GM20431 (cell line): ENCODE measurements around the gene THAP5.
"Not testable (repeated sequence)": the region's sequence is repeated elsewhere in the genome, so short reads cannot be mapped to it uniquely, and the experiment has no call there.

Experiments
- in situ Hi-C: fragments of 300-500 bp; cut with MseI, MboI; formaldehyde crosslinking; loops from one replicate; pipeline ENCODE4 v1.15.0; 2020; ENCODE audit warnings: low sequenced_read_pairs; ENCODE audit not compliant: unreplicated experiment

The THAP5 gene

DNA sequence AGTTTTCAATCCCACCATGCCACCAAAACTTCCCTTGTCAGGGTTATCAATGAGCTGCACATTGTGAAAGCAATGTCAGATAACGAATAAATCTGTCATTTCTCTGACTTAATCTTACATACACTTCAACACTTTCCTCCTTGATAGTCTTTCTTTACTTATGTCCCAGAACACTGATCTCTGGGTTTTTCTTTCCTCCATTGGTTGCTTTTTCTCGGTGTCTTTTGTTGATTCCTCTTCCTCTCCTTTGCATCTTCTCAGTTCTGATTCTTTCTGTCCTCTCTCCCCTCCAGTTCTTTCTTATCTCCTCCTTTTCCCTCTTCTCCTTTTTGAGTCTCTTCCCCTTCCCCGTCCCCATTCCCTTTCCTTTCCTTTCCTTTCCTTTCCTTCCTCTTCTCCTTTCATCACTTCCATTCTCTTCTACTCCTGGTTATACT is 16.8 kb upstream of the THAP5 start:
- in situ Hi-C loops: no loop called here

DNA sequence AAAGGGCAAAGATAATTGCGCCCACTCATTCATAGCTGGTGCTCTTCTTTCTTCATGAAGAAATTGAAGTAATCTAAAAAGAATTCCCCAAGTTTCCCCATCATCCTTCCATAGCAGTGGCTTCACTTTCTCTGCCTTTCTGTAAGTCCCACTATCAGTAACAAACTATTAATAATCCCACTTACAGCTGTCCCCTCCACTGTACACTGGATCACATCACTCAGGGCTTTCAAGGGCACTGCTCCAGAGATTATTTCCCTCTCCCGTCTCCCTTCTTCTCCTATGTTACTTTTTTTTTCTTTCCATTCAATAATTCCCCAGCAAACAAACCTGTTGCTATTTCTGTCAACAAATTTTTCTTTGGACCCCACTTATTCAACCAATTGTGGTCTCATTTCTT is 16.3 kb upstream of the THAP5 start:
- in situ Hi-C loops: no loop called here

DNA sequence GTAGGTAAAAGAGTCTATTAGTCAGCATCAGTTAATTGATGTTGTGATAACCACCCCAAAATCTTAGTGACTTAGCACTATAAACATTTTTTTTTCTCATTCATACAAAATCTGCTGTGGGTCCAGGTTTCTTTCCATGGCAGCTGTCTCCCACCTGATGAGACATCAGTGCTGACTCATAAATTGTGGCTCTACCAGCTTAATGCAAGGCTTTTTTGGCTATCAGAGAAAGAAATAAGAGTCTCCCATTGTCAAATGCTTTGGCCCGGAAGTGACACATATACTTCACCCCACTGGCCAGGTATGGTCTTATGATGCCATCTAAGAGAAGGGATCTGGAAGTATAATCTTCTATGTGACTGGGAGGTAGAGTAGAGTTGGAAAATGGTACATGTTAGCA is 14.7 kb upstream of the THAP5 start:
- in situ Hi-C loops: no loop called here

DNA sequence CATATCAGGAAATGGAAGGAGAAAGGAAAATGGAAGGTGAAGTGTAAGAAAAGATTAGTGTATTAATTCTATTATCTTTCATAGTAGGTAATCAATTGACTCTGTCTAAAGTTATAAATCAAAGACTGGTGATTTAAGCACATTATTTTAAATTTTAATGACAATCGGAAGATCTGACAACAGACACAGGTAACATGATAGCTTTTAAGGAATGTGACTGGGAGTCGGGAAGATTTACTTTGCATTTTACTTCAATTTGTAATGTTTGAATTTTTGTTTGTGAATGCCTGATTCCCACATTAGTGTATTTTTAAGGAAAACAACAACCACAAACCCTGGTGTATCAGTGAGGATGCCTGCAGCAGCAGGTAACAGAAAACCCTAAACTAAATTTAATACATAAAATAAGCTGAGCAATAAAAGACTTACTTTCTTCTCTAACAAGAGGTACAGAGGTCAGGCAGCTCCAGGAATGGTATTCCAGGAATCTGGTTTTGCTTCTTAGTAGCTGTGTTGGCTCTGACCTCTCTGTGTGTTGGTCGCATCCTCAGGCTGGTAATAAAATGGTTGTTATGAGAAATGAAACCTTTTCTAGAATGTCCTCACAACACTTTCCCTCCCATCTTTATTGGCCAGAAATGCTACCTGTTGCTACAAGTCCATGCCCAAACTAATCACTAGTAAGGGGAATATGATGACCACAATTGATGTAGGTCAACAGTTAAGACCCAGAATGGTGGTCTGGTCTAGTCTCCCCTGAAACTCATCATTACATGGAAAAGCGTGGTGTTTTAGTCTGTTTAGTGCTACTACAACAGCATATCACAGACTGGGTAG is 12.4 kb upstream of the THAP5 start:
- in situ Hi-C loops: no loop called here

DNA sequence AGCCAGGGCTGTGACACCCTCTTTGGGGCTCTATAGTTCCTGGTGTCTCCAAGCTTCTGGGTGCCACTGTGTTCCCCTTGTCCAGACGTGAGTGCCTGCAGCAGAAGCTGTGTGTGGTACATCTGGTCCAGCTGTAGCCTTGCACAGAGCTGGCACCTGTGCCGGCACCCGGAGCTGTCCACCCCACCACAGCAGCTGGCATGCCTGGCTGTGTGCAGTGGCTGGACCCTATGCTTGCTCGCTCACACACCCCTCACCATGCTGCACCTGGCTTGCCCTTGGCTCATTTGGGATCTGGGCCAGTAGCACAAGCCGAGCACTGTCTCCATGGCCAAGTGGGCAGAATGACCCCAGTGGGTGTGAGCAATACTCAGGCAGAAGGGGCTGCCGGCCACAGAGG is 10.8 kb upstream of the THAP5 start:
- in situ Hi-C loops: no loop called here

DNA sequence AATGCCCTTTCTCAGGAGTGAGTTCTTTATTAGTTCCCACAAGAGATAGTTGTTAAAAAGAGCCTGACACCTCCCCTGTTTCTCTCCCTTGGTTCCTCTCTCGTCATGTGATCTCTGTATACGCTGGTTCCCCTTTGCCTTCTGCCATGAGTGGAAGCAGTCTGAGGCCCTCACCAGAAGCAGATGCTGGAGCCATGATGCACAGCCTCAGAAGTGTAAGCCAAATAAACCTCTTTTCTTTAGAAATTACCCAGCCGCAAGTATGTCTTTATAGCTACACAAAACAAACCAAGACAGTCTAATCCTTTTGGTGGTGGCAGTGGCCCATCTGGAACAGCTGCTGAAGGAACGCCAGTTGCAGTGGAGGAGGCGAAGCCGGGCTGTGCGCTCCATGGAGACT is 9.4 kb upstream of the THAP5 start:
- in situ Hi-C loops: no loop called here

DNA sequence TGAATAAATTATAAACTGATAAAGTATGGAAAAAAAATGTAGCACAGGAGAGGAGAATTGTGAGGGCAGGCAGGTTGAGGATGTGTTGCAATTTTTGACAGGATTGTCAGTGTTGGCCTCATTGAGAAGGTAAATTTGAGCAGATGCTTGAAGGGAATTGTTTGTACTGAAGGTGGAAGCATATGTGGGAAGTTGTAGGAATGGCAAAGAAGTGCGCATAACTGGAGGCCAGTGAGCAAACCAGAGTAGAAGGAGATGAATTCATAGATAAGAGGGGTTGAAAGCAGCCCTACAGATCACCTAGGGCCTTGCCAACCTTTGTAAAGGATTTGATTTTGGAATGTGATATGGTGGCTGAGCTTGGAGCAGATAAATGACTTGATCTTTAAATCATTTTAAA is 6.6 kb upstream of the THAP5 start:
- in situ Hi-C loops: no loop called here

DNA sequence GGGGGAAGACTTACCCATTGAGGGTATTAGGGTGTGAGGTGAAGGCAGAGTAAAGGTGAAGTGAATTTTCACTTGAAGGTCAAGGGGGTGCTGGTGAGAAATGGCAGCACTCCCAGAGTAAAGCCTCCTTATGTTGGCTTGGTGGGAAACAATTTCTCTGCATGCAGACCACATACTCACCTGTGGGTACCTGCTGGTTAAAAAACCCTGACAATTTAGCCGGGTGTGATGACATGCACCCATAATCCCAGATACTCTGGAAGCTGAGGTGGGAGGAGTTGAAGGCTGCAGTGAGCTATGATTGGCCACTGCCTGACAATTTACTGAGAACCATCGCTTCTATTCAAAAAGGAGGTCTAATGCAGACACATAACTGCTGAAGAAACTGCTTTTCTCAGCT is 5.7 kb upstream of the THAP5 start:
- in situ Hi-C loops: no loop called here

DNA sequence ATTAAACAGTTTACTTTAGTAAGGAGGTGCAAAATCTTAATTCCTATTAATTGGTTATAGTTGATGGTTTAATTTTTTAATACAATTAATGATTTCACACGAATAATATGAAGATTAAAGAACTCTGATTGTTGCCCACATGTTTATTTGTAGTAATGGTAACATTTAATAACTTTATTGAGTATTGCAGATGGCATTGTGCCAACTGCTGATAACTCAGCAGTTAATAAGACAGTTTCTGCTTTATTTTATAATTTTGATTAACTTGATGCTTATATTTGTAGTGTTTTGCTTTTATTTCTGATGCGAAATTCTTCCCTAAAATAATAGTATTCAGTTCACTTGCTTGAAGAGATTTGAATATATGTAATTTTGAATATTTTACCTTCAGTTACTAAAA is 3.0 kb upstream of the THAP5 start:
- in situ Hi-C loops: no loop called here

DNA sequence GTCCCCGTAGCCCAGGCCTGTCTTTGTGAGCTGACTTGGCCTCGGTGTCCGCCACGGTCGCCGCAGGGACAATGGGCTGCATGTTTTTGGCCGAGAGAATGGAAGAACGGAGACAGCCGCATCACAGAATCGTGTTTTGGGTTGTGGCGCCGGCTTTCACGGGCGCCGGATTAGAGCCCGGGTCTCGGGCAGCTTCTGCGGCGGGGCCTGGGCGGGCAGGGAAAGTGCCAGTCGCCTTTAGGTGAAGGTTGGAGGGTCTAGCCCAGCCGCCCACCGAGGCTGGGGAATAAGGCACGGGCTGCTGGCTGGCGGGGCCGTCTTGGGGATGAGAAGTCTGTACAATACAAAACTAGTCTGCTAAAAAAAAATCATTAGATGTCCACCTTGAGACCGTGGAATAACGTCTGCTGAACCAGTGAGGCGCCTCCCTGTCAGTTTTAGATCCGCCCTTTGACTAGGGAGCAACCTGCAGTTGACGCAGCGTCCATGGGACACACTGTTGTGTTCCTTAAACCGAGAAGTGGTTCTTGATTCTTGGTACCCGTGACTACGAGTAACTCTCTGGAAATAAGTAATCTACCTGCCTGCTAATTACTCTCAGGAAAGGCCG is 745 bp upstream of the THAP5 start:
- in situ Hi-C loops: no loop called here

DNA sequence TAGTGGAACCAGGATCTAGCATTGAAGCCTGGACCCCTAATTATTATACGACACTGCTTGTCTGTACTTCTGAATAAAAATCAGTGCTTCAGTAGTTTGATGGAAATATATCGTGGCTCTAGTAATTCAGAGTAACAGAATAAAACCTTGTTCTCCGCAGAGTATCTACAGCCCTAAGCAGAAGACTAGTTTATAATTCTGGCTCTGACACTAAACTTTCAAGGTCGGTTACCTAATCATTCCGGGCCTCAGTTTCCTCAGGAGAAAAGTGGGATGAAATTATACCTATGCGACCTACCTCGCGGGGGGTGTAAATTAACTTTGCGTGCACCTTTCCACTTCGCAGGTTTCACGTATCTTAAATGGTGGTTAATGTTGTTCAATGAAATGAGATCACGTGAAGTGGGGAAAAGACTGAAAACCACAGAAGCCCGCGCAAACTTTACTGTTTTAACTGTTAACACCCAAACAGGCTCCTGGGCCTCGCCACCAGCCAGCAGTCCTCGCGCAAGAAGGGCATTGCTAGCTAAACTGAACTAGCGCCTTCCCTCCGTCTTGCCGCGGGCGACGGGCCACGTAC is 615 bp downstream of the THAP5 start:
- in situ Hi-C loops: no loop called here

DNA sequence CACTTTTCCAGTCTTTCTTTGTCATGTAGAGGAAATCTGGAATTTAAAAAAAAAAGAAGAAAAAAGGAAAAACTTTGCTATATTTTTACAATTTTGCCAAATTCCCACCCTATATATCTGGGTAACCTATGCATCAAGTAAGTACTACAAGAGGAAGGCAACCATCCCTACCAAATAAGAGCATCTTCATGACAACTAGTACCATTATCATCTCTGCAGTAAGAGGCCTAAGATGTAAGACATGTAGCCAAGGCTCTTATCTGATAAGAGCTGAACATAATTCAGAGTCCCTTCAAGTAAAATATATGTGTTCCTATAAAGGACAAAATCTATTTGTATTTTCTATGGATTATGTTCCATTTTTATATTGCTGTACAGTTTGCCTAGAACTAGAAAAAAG is 3.5 kb downstream of the THAP5 start:
- in situ Hi-C loops: no loop called here

DNA sequence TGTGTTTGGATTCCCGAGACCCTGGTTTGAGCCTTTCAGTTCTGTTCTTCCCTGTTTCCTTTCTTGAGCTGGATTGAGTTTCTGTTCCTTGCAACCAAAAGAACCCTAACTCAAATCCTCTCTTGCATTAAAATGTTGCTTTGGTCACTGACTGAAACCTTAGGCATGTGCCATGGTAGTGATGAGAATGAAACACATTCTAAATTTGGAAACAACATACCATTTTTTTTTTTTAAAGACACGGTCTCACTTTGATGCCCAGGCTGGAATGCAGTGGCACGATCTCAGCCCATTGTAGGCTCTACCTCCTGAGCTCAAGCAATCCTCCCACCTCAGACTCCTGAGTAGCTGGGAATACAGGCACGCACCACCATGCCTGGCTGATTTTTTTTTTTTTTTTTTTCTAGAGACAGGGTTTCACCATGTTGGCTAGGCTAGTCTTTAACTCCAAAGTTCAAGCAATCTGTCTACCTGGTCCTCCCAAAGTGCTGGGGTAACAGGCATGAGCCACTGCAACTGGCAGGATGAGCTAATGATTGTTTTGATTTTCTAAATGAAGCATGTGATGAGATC is 8.4 kb downstream of the THAP5 start:
- in situ Hi-C loops: no loop called here

DNA sequence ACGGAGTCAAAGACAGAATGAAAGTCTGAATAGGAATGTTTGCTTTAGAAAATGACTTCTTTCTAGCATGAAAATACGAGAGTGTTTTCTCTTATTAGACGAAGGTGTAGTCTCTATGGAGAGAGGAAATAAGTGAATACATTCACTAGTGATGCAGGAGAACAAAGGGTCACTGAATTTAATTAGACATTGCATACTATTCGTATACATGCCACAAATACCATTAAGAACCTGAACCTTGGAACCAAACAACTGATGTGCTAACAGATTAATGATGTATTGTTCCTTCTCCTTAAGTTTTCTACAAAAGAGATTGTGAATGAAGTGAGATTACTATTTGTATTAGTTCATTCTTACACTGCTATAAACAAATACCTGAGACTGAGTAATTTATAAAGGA is 10.3 kb downstream of the THAP5 start:
- in situ Hi-C loops: no loop called here

DNA sequence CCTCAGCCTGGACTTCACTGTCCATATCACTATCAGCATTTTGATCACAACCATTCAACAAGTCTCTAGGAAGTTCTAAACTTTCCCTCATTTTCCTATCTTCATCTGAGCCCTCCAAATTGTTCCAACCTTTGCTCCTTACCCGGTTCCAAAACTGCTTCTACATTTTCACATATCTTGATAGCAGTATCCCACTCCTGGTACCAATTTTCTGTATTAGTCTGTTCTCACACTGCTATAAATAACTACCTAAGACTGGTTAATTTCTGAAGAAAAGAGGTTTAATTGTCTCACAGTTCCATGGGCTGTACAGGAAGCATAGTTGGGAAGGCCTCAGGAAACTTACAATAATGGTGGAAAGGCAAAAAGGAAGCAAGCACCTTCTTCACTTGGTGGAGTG is 11.9 kb downstream of the THAP5 start:
- in situ Hi-C loops: no loop called here

DNA sequence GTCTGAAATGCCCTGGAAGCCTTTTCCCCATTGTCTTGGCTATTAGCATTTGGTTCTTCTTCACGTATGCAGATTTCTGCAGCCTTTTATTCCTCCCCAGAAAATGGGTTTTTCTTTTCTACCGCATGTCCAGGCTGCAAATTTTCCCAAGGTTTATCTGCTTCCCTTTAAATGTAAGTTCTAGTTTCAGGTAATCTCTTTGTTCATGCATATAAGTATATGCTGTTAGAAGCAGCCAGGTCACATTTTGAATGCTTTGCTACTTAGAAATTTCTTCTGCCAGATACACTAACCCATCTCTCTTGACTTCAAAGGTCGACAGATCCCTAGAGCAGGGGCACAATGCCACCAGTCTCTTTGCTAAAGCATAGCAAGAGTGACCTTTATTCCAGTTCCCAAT is 12.3 kb downstream of the THAP5 start:
- in situ Hi-C loops: no loop called here

DNA sequence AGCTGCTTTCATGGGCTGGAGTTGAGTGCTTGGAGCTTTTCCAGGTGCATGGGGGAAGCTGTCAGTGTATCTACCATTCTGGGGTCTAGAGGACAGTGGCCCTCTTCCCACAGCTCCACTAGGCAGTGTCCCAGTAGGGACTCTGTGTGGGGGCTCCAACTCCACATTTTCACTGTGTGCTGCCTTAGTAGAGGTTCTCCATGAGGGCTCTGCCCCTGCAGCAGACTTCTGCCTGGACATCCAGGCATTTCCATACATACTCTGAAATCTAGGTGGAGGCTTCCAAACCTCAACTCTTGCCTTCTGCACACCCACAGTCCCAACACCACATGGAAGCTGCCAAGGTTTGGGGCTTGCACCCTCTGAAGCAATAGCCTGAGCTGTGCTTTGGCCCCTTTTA is 12.8 kb downstream of the THAP5 start:
- in situ Hi-C loops: not testable (repeated sequence)

DNA sequence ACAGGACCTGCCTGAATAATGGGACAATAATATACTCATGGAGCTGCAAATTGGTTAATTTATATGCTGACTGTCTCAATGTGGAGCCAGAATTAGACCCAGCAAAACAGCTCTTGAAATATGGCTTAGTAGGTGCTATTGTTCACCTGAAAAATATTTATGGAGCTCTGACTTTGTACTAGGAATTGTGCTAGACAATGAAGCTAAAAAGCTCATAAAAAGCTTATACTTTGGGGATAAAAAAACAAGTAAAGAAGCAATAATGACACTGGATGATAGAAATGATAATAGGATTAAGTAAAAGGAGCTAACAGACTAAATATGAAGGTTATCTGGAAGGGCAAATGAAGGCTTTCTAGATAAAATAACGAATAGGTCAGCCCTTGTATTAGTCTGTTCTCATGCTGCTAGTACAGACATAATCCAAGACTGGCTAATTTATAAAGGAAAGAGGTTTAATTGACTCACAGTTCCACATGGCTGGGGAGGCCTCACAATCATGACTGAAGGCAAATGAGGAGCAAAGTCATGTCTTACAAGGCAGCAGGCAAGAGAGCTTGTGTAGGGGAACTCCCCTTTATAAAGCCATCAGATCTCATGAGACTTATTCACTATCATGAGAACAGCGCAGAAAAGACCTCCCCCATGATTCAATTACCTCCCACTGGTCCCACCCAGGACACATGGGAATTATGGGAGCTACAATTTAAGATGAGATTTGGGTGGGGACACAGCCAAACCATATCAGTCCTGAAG is 21.2 kb downstream of the THAP5 start:
- in situ Hi-C loops: not testable (repeated sequence)

DNA sequence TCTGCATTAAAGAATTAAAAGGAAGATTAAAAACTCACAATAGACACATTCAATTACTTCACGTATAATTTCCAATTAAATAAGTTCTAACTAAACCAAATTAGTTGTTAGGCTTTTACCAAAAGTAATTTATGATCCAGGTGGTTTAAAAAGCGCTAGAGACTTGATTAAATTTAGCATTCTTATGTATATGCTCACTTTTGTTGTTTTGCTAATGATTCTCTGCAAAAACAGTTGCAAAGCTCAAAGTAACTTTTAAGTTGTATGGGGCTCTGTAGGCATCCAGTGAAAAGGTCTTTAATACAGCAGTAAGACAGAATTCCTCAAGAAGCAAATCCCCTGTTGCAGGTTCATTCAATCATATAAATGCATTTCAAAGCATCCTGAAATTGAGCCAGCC is 28.0 kb downstream of the THAP5 start:
- in situ Hi-C loops: no loop called here

DNA sequence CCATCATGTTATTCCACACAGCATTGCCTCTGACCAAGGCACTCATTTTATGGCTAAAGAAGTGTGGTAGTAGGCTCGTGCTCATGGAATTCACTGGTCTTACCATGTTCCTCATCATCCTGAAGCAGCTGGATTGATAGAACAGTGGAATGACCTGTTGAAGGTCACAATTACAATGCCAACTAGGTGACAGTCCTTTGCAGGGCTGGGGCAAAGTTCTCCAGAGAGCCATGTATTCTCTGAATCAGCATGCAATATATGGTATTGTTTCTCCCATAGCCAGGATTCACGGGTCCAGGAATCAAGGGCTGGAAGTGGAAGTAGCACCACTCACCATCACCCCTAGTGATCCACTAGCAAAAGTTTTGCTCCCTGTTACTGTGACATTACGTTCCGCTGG is 30.8 kb downstream of the THAP5 start:
- in situ Hi-C loops: not testable (repeated sequence)

DNA sequence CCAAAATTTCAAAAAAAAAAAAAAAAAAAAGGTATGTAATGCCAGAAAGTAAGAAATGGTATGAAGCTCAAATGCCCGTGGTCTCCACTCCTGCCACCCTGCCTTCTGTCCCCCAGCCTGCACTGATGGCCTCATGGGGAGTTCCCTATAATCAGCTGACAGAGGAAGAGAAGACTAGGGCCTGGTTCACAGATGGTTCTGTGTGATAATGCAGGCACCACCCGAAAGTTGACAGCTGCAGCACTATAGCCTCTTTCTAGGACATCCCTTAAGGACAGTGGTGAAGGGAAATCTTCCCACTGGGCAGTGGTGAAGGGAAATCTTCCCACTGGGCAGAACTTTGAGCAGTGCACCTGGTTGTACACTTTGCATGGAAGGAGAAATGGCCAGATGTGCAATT is 31.3 kb downstream of the THAP5 start:
- in situ Hi-C loops: not testable (repeated sequence)
